ENCODE measurements around the gene SSX2IP. TPM values are rescaled to one million over a fixed set of nuclear protein-coding genes. Genes with fewer than 3 reads are reported as not detected.
A peak's percentile ranks its signal among the peaks of the same experiment; 100 is the strongest.

Gene SSX2IP
- total RNA-seq, 1 experiment from 2014 or later: 28.0 TPM

DNA sequence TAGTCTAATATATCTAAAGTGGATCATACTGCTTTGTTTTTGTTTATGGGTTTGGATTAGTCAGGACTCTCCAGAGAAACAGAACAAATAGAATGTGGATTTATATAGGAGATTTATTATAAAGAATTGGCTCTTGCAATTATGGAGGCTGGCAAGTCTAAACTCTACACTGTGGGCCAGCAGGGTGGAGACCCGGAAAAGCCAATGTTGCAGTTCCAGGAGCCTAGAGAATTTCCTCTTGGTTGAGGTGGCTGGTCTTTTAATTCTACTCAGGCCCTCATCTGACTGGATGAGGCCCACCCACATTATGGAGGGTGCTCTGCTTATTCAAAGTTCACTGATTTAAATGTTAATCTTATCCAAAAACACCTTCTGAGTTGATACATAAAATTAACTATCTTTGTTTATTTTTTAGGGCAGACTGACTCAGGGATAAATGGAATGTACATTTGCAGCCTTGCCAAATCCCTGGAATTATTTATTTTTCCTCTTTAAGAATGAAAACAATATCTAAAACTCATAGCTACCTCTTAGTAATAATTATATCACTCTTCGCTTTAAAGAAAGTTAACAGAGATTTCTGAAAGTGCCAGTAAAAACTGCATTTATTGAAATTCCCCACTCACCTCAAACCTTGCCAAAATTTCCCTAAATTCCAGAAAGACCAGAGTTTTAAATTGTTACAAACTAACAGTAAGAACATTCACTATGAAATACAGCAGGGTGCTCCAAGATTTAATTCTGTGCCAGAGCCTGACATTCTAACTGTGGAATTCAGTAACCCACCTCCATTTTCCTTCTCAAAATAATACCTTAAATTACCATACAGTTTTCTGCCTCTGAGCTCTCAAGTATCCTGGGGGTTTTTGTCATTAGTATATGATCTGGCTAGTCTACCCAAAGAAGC lies 36.6 kb upstream of the SSX2IP start:
- H3K4me1 ChIP-seq (ENCODE audit: insufficient read depth, low read length): peaks cover 15% of the 10 kb centered on the region
- ATAC-seq (peak; percentile 74), DNase-seq (peak; percentile 50)
- no peaks in the 10 kb centered on the region for H3K9me2 ChIP-seq (replicated peaks; ENCODE audit: low read length)
- no peaks in the 10 kb centered on the region for H3K79me2 ChIP-seq (ENCODE audit: low read length)
- no peaks in the 10 kb centered on the region for H3K27me3 ChIP-seq (ENCODE audit: low read length)
- H3F3A ChIP-seq (ENCODE audit: low read length, unreplicated experiment): no peaks in the 10 kb centered on the region
- no peak overlapping the region for H3K9ac ChIP-seq (ENCODE audit: low read length)
- no peak overlapping the region for H3K4me3 ChIP-seq (ENCODE audit: low read length)
- no peaks in the 10 kb centered on the region for H4K20me1 ChIP-seq (ENCODE audit: low read length)
- H3K36me3 ChIP-seq (ENCODE audit: low read depth, low read length): no peaks in the 10 kb centered on the region
- BruUV-seq (replicated peaks): no TSS peak
- H3K4me2 ChIP-seq (ENCODE audit: low read length): peak overlapping the region; percentile 26
- ChIA-PET CTCF (interaction anchor here (0.7 kb wide), 1 partner anchor 221 kb away, joined by 4 read pairs; no protein-coding TSS in a partner anchor), POLR2A (ENCODE audit: unreplicated experiment) (interaction anchor here (0.7 kb wide), 2 partner anchors 28 to 595 kb away, joined by 3 to 4 read pairs; no protein-coding TSS in a partner anchor)
- no peaks in the 10 kb centered on the region for H3K9me3 ChIP-seq (ENCODE audit: low read length)
- no peak overlapping the region for H3K27ac ChIP-seq (ENCODE audit: low read length)
- no peak overlapping the region for H2AFZ ChIP-seq (ENCODE audit: low read length)
- intact Hi-C loops (cut with micrococcal nuclease): loop anchor here (2.0 to 5.0 kb wide), 2 partner anchors 28 to 40 kb away; no protein-coding TSS in a partner anchor
- TF ChIP-seq EZH2phosphoT487 (IDR thresholded peaks at IDR 0.05; ENCODE audit: borderline replicate concordance, low read length): no peak
- TF ChIP-seq, protein P1, sequence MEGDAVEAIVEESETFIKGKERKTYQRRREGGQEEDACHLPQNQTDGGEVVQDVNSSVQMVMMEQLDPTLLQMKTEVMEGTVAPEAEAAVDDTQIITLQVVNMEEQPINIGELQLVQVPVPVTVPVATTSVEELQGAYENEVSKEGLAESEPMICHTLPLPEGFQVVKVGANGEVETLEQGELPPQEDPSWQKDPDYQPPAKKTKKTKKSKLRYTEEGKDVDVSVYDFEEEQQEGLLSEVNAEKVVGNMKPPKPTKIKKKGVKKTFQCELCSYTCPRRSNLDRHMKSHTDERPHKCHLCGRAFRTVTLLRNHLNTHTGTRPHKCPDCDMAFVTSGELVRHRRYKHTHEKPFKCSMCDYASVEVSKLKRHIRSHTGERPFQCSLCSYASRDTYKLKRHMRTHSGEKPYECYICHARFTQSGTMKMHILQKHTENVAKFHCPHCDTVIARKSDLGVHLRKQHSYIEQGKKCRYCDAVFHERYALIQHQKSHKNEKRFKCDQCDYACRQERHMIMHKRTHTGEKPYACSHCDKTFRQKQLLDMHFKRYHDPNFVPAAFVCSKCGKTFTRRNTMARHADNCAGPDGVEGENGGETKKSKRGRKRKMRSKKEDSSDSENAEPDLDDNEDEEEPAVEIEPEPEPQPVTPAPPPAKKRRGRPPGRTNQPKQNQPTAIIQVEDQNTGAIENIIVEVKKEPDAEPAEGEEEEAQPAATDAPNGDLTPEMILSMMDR (conservative IDR thresholded peaks at IDR 0.05; ENCODE audit: low read depth, low read length): no peak
- no peak for TF ChIP-seq EZH2 (IDR thresholded peaks at IDR 0.05; ENCODE audit: low read length, unreplicated experiment)

DNA sequence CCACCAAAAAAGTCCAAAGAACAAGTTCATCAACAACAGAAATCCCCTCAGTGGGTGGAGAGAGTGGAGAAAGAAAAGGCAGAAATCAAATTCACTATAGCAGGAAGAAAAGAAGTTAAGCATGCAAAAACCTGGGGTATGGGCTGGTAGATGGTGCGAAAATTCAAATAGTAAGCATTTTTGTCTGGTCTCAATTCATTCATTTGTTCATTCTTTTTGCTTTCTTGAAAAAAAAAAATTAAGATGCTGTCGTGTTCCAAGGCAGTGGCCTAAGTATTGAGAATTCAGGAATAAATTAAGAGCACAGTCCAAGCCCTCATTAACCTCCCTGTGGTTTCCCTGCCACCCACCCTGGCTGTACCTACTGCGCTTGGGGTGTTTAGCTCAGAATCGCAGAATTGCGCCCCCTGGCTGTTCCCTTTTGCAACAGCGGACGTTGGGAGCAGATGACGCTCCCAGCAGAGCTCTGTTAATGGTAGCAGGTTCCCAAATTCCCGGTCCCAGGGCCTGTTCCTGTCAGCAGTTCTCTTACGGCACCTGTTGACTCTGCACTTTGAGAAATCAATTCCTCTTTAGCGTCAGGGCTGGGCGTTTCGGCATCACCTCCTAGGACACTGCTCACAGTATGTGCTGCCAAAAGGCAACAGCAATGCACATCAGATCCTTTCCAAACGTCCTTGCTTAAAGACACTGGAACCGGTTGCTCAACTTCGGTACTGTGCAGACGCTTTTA lies 34.0 kb upstream of the SSX2IP start:
- Histone ChIP-seq H3K79me2 (ENCODE audit: low read length) (no peaks in the 10 kb centered on the region), H3K36me3 (ENCODE audit: low read depth, low read length) (no peaks in the 10 kb centered on the region), H3K9ac (ENCODE audit: low read length) (no peak overlapping the region), H2AFZ (ENCODE audit: low read length) (no peak overlapping the region), H3K9me3 (ENCODE audit: low read length) (no peaks in the 10 kb centered on the region), H3K27me3 (ENCODE audit: low read length) (no peaks in the 10 kb centered on the region), H3K27ac (ENCODE audit: low read length) (no peak overlapping the region), H3K4me2 (ENCODE audit: low read length) (no peak overlapping the region), H3K4me3 (ENCODE audit: low read length) (no peak overlapping the region), H3F3A (ENCODE audit: low read length, unreplicated experiment) (no peaks in the 10 kb centered on the region), H3K9me2 (replicated peaks; ENCODE audit: low read length) (no peaks in the 10 kb centered on the region), H4K20me1 (ENCODE audit: low read length) (no peaks in the 10 kb centered on the region), H3K4me1 (ENCODE audit: insufficient read depth, low read length) (peaks cover 15% of the 10 kb centered on the region)
- intact Hi-C loops (cut with micrococcal nuclease): no loop called here
- DNase-seq (no peak), ATAC-seq (no peak)
- ChIA-PET CTCF (no interaction called here), POLR2A (ENCODE audit: unreplicated experiment) (no interaction called here)
- BruUV-seq (replicated peaks): no TSS peak
- TF ChIP-seq, protein P1 (conservative IDR thresholded peaks at IDR 0.05; ENCODE audit: low read depth, low read length): peak; percentile 64
- TF ChIP-seq EZH2 (IDR thresholded peaks at IDR 0.05; ENCODE audit: low read length, unreplicated experiment): no peak
